Stimulated activated CD4-positive, alpha-beta T cell treated with anti-CD3 and anti-CD28 coated beads, TNF-alpha, amount 100 ng/mL, for 48 hours (primary cell): Measurements from ENCODE around the gene IL36B.

ENCODE experiments used
- DNase-seq, 3 donors: peaks; one replicate each; pipeline ENCODE4 v3.0.0-alpha.2; 2020; ENCODE audit warnings: low read depth in 3 of 3

Gene IL36B

GRCh38 chr2:113056521-113056920 is 3.9 kb upstream of the IL36B start:
- DNase-seq: no peak

DNA sequence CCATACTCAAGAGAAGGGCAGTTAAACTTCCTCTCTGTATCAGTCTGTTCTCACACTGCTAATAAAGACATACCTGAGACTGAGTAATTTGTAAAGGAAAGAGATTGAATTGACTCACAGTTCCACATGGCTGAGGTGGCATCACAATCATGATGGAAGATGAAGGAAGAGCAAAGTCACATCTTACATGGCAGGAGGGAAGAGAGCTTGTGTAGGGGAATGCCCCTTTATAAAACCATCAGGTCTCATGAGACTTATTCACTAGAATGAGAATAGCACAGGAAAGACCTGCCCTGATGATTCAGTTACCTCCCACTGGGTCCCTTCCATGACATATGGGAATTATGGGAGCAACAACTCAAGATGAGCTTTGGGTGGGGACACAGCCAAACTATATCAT is 1.4 kb upstream of the IL36B start:
- no peak for DNase-seq

DNA sequence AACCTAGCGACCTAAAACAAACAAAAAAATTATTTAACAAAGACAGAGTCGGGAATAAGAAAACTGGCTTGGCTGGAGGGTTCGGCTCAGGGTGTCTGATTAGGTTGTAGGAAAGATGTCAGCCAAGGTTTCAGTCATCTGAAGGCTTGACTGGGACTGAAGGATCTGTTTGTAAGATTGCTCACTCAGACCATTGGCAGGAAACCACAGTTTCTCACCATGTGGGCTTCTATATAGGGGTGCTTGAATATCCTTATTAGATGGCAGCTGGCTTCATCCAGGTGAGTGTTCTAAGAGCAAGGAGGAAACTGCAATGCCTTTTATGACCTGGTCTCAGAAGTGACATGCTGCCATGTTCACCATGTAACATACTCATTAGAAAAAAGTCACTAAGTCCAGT is 999 bp upstream of the IL36B start:
- DNase-seq: no peak

DNA sequence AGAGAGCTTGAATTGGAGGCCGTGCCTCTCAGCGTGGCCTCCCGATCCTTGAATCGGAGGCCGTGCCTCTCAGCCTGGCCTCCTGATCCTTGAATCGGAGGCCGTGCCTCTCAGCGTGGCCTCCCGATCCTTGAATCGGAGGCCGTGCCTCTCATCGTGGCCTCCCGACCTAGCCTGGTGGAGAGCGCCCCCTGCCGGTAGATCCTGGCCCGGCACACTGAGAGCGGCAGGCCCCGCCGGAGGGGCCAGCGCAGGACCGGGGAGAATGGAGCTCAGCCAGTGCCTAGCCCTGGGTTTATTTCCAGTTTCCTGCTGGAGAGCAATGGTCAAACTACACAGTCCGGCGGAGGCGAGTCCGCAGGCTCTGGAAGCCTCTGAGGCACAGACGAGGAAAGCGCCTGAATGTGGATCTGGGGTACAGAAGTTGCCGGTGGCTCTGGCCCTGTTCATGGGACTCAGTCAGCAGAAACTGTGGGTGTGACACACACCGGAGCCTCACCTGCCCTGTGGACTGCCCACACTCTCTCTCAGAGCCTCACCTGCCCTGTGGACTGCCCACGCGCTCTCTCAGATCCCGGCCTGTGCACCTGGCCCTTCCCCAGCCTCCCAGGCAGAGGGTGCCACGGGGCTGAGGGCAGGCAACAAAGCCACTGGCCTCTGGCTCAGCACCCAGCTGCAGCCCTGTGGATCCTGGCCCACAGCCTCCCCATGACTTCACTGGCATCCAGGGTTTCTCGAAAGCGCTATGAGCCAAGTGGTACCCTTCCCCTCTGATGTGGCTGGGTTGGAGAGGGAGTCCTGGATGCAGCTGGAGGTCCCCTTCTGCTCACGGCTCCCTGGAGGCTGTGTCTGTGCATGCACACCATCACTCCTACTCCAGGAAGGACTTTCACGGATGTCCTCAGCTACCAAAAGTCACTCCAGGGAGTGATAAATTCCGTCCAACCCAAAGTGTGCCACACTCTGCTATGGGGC is 1.5 kb downstream of the IL36B start:
- no peak for DNase-seq

DNA sequence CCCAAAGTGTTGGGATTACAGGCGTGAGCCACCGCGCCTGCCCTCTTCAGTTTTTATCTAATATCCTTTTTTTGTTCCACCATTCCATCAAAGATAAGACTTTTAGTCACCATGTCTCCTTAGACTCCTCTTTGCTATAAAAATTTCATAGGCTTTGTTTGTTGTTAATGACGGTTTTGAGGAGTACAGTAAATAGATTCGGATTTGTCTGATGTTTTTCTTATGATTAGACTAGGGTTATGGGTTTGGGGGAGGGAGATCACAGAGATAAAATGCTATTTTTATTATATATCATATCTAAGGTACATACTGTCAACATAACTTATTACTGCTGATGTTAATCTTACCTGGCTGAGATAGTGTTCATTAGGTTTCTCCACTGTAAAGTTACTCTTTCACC is 6.2 kb downstream of the IL36B start:
- DNase-seq: no peak

DNA sequence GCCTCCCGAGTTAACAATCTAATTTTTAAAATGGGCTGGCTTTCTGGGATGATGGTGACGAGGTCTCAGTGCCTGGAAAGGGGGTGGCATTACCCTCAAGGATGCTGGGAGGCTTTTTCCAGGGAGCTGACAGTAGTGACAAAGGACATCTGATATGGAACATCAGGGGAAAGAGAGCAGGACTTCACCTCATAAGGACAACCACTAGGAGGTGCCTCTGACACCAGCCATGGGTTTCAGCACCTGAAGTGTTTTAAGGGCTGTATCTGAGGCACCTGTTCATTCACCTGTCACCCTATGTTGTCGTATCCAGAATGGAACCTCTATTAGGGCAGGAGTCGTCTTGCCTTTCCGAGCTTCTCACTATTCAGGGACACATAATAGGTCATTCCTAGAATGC is 10.8 kb downstream of the IL36B start:
- DNase-seq: no peak

- DNase-seq: no peak
These were observed 12.9 kb downstream of the IL36B start for GRCh38 chr2:113039719-113040118.

DNA sequence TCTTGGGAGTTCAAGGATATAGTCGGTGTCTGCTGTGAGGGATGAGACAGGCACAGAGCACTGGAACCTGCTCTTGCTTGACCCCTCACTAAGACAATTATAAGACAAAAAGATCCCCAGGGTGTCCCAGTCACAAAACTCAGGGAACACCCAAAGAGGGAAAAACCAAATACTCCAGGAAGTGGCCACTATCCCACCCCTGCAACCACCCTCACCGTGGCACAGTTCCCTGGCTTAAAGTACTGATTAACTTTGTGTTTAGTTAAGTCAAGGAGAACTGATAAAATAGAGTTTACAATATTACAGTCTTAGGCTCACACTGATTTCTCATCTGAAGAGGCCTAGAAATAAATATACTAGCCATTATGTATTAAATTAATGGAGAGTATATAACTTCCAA is 13.5 kb downstream of the IL36B start:
- no peak for DNase-seq

GRCh38 chr2:113038291-113038690 is 14.4 kb downstream of the IL36B start:
- no peak for DNase-seq

DNA sequence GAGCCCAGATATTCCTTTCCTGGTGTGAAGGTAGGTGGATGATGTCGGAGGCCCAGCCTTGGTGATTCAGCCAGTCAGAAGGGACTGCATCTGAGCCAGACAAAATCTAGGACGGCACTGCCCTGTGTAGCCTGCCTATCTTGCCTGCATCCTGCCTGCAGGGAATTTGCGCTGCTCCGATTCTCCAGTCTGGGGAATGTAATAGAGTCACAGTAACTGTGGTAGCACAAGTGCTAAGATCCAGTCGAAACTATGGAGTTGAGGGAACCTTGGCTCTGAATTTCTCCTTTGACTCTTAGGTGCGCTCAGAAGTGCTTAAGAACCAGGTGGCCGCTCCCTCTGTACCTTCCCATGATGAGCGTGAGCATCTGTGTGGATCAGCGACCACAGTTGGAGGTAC is 15.9 kb downstream of the IL36B start:
- no peak for DNase-seq

DNA sequence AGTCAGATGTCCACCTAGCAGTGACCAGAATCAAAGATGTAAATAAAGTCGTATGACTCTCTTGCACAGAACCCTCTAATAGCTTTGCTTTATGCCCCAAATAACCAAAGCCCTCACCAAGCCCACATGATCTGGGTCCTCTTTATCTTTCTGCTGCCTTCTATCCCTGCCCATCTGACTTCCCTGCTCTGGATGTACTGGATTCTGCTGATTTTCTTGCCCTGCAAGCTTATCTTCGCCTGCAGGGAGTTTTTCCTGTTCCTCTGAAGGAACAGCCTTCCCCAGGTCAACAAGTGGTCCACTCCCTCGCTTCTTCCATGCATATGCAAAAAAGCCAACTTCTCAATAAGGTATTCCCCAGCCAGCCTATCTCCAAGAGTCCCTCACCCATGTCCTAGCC is 18.7 kb downstream of the IL36B start:
- DNase-seq: no peak

DNA sequence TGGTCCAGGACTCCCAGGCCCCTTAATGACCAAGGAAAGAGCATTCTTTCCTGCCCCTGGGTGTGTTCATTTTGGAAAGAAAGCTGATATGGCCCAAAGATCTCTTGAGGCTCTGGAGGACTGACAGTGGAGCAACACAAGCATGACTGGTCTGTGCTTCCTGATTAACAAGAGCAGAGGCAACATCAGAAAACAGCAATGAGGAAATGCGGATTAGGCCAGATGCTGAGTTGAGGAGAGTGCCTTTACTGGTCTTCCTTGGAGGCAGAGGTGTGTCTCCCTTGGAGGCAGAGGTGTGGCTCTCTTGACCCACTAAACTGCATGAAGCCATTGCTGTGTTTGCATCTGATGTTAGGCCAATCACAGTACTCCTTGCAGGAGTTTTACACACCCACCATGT is 19.9 kb downstream of the IL36B start:
- no peak for DNase-seq

GRCh38 chr2:113028112-113028511 is 24.6 kb downstream of the IL36B start:
- no peak for DNase-seq

DNA sequence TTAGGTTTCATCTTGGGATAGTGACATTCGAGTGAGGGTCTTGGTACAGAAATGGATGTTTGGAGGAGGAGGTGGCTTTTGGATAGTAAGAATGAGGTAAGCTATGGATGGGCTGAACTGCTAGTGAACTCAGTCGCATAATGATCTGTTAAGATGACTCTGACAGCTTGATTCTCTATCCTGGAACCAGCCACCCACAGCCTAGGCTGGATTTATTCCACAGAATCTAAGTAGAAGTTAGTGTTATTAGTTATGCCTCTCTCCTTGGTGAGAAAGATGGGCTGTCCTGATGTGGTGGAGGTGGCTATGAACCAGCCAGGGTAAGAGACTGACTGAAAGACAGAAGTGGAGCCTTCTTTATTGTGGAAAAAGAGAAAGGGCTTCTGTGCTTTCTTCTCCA is 25.0 kb downstream of the IL36B start:
- DNase-seq: no peak

GRCh38 chr2:113025737-113026136 is 26.9 kb downstream of the IL36B start:
- DNase-seq: no peak

- no peak for DNase-seq
These were observed 27.9 kb downstream of the IL36B start for GRCh38 chr2:113024764-113025163.

- DNase-seq: no peak
These were observed 31.4 kb downstream of the IL36B start for GRCh38 chr2:113021312-113021711.

DNA sequence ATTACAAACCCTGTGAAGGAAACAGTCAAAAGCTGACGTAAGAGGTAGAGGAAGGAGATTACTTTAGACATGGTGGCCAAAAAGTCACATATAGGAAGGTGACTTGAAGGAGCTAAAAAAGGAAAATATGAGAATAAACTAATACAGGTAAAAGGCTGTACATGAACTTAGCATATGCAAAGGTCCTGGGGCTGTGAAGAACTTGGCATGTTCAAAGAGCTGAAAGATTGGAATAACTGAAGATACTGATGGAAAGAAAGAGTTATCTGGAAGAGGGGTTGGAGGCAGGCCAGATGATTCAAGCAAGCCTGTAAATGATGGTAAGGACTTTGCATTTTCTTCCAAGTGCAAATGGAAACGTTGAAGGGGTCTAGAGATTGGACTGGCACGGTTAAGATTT is 34.2 kb downstream of the IL36B start:
- DNase-seq: no peak

- DNase-seq: no peak
These were observed 37.0 kb downstream of the IL36B start for GRCh38 chr2:113015655-113016054.

DNA sequence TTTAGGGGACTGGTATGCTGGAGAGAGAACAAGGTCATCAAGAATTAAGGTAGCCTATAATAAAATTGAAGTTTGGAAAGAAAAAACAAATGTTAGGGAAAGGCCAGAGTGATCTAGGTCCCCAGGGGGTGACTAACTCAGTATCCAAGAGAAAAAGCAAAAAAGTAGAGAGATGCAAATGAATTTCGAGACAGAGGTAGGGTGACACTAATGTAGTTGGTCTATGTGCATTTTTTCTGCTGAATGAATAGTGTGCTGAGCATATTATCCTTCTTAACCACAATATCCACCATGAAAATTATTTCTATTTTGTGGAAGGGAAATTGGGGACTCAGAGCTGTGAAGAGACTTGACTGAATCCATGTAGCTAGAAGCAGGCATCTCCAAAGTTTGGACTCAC is 37.6 kb downstream of the IL36B start:
- no peak for DNase-seq

DNA sequence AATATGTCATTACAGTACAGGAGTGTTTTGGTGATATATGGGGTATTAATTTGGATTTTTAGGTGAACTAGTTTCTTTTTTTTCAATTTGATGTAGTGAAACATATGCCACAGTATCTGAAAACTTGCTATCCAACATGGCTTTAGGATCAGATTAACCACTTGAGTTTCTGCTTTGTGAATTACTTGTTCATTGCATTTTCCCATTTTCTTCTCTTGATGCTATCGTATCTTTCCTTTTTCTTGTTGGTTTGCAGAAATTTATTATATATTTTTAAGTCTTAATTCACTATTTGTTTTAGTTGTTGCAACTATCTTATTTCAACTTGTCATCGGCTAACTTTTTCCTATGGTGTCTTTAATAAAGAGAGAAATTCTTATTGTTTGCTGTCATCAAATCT is 38.6 kb downstream of the IL36B start:
- DNase-seq: no peak

GRCh38 chr2:113013336-113013661 is 39.4 kb downstream of the IL36B start:
- DNase-seq: no peak

- no peak for DNase-seq
These were observed 40.0 kb downstream of the IL36B start for GRCh38 chr2:113012436-113013335.
